Gastrocnemius medialis (tissue), 4 donors: Measurements from ENCODE around the gene DNAJB6.

ENCODE experiments used
- CTCF ChIP-seq, 5 experiments: fragments of 450-650 bp in 3 of 5; fragments of 200-600 bp in 2 of 5; sonication (generic) in 2 of 5; IDR thresholded peaks in 4 of 5; conservative IDR thresholded peaks in 1 of 5; 1 replicate in 4 of 5; 2 replicates in 1 of 5; pipeline ENCODE4 v1.5.1; 2016 to 2019; ENCODE audit warnings: antibody characterized with exemption in 5 of 5, mild to moderate bottlenecking in 3 of 5, moderate library complexity in 3 of 5
- POLR2A ChIP-seq, 2 donors: fragments of 450-650 bp; IDR thresholded peaks; one replicate each; pipeline ENCODE4 v1.6.1; 2017; ENCODE audit warnings: antibody characterized with exemption in 2 of 2, mild to moderate bottlenecking in 2 of 2, moderate library complexity in 2 of 2

- TF ChIP-seq CTCF (IDR thresholded peaks at IDR 0.05 in 4 of 5, conservative IDR thresholded peaks at IDR 0.05 in 1 of 5) (peak; percentile 22 to 62 (median 51)), POLR2A (IDR thresholded peaks at IDR 0.05) (no peak)
Measured at GRCh38 chr7:157432957-157433576, 96.3 kb downstream of the DNAJB6 start.
